KMS-11 (cell line): ENCODE measurements around the gene KRT7.

Experiments
- H2AFZ ChIP-seq: fragments of 200-600 bp; sonication (generic); 2 replicates; pipeline ENCODE4 v1.6.1; 2016; ENCODE audit warnings: antibody characterized with exemption, mixed run types, low read depth
- H3K27ac ChIP-seq: fragments of 200-600 bp; sonication (generic); 2 replicates; pipeline ENCODE4 v1.6.1; 2016; ENCODE audit warnings: mild to moderate bottlenecking, mixed run types
- H3K27me3 ChIP-seq: fragments of 200-600 bp; sonication (generic); 2 replicates; pipeline ENCODE4 v1.6.1; 2017; ENCODE audit warnings: mild to moderate bottlenecking, low read depth, mixed run types, moderate library complexity; ENCODE audit not compliant: insufficient read depth
- H3K36me3 ChIP-seq: fragments of 200-600 bp; sonication (generic); 2 replicates; pipeline ENCODE4 v1.6.1; 2017; ENCODE audit warnings: mild to moderate bottlenecking, mixed run types; ENCODE audit not compliant: insufficient read depth
- H3K4me1 ChIP-seq: fragments of 200-600 bp; sonication (generic); 2 replicates; pipeline ENCODE4 v1.6.1; 2016; ENCODE audit warnings: mild to moderate bottlenecking, low read depth, mixed run types; ENCODE audit not compliant: poor library complexity, severe bottlenecking
- H3K4me2 ChIP-seq: fragments of 200-600 bp; sonication (generic); 2 replicates; pipeline ENCODE4 v1.7.0; 2016; ENCODE audit warnings: mild to moderate bottlenecking, mixed run types
- H3K4me3 ChIP-seq: fragments of 200-600 bp; sonication (generic); IDR thresholded peaks from 2 replicates; pipeline ENCODE4 v1.6.1; 2017; ENCODE audit warnings: low read depth, low read length, mixed read lengths; ENCODE audit not compliant: insufficient read depth
- H3K79me2 ChIP-seq: fragments of 200-600 bp; sonication (generic); 2 replicates; pipeline ENCODE4 v1.6.1; 2016; ENCODE audit warnings: low read depth, mixed run types; ENCODE audit not compliant: insufficient read depth
- H3K9ac ChIP-seq: fragments of 200-600 bp; sonication (generic); 2 replicates; pipeline ENCODE4 v1.6.1; 2016; ENCODE audit warnings: mild to moderate bottlenecking, mixed run types
- H4K20me1 ChIP-seq: fragments of 200-600 bp; sonication (generic); 2 replicates; pipeline ENCODE4 v1.6.1; 2016; ENCODE audit warnings: mild to moderate bottlenecking, mixed run types; ENCODE audit not compliant: insufficient read depth
- TF ChIP-seq, protein P1 (sequence below): fragments of 200-600 bp; sonication (generic); conservative IDR thresholded peaks from 2 replicates; pipeline ENCODE4 v1.6.1; 2017; ENCODE audit warnings: low read depth, mild to moderate bottlenecking, antibody characterized with exemption, low read length, moderate library complexity, mixed read lengths

The KRT7 gene

DNA sequence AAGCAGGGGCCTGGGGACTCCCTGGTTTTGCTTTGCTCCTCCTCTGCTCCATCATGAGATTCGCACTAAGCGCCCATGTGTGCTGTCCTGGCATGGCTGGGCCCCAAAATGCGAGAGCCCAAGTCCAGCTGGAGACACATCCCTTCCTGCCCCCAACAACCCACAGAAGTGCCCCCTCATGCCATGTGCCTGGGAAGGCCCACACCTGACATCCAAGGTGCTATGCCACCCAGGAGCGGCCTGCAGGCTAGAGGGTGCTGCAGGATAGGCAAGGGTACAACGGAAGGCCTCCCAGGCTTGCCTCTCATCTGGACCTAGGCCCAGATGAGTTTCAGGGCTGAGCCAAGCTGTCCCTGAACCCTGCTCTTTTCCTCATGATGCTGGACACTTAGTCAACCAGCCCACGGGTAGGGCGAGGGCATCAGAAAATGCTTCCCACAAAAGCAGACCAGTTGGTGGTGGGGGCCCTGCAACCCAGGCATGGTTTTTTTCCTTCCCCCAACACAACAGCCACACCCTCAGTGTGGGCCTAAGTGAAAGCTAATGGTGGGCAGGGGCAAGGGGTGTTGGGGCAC lies 28.0 kb upstream of the KRT7 start:
- Histone ChIP-seq H3K27me3 (peaks cover 10% of the 10 kb centered on the region; the same call in 1 of the 2 replicates), H3K4me2 (no peak overlapping the region), H2AFZ (no peak overlapping the region), H3K79me2 (no peaks in the 10 kb centered on the region), H3K27ac (no peak overlapping the region), H3K4me3 (no peak overlapping the region), H4K20me1 (no peaks in the 10 kb centered on the region), H3K4me1 (no peaks in the 10 kb centered on the region), H3K36me3 (no peaks in the 10 kb centered on the region), H3K9ac (no peak overlapping the region)
- TF ChIP-seq, protein P1, sequence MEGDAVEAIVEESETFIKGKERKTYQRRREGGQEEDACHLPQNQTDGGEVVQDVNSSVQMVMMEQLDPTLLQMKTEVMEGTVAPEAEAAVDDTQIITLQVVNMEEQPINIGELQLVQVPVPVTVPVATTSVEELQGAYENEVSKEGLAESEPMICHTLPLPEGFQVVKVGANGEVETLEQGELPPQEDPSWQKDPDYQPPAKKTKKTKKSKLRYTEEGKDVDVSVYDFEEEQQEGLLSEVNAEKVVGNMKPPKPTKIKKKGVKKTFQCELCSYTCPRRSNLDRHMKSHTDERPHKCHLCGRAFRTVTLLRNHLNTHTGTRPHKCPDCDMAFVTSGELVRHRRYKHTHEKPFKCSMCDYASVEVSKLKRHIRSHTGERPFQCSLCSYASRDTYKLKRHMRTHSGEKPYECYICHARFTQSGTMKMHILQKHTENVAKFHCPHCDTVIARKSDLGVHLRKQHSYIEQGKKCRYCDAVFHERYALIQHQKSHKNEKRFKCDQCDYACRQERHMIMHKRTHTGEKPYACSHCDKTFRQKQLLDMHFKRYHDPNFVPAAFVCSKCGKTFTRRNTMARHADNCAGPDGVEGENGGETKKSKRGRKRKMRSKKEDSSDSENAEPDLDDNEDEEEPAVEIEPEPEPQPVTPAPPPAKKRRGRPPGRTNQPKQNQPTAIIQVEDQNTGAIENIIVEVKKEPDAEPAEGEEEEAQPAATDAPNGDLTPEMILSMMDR = no peak

DNA sequence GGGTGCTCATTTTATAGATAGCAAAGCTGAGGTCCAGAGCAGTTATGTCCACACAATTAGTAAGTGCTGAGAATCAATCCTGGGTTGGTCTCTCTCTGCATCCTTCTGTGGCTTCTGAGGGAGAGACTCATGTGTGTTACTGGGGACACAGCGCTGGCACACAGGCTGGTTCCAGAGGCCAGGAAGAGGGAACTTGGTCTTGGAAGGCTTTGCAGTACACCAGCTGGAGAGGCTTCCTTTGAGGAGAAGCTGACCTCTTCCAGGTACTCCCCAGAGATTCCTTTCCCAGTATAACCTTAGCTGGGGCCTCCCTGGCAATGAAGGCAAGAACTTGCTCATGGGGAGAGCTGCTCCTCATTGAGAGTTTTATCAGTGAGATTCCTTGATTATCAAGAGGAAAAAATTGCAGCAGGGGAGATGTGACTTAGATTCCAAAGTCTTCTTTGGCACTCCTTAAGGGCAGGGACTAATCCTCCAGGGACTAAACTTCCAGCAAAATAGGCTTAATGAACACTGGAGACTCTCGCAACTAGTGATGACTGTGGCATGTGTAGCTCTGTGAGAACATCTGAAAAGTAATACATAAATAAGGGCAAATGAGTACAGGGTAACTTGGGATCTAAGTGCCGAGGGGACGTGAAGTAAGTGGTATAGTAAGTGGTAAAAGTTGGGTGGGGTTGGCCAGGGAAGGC lies 27.3 kb upstream of the KRT7 start:
- H2AFZ ChIP-seq = no peak overlapping the region
- H4K20me1 ChIP-seq = no peaks in the 10 kb centered on the region
- no peaks in the 10 kb centered on the region for H3K79me2 ChIP-seq
- no peak overlapping the region for H3K4me3 ChIP-seq
- H3K36me3 ChIP-seq = no peaks in the 10 kb centered on the region
- H3K4me1 ChIP-seq = no peaks in the 10 kb centered on the region
- H3K27ac ChIP-seq = no peak overlapping the region
- H3K4me2 ChIP-seq = no peak overlapping the region
- H3K27me3 ChIP-seq = peaks cover 16% of the 10 kb centered on the region; the same call in 1 of the 2 replicates
- no peak overlapping the region for H3K9ac ChIP-seq
- TF ChIP-seq, protein P1 = no peak

DNA sequence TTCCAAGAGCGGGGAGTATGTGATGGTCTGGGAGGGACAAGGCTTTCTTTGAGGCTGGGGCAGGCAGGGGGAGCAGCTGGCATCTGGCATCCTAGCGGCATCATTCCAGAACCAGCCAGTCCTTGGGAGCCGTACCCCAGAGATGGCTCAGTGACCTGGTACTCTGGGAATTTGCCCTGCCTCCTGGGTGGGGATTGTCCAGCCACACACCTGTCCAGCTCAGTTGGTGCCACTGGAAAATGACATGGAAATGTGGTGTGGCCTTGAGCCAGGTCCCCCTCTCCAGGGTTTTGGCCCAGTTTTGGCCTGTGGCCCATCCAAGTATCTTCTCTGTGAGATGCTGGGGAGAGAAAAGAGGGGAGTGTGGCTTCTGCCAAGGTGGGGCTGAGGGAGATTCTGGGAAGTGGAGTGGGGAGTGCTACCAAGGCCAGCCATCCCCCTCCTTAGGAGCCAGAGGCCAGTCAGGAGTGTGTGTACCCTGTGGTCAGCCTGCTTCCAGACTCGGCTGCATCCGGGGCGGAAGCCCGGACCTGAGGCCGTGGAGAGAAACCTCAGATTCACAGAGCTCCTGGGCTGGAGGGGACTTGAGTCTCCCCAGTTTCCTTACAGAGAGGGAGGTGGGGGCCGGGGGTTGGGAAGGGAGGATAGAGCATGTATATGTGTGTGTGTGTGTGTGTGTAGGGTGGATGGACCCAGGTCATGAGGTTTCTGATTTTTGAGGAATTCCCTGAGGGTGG lies 26.6 kb upstream of the KRT7 start:
- TF ChIP-seq, protein P1 = no peak
- no peaks in the 10 kb centered on the region for H3K4me1 ChIP-seq
- H3K27ac ChIP-seq = no peak overlapping the region
- no peaks in the 10 kb centered on the region for H4K20me1 ChIP-seq
- H3K9ac ChIP-seq = no peak overlapping the region
- H3K36me3 ChIP-seq = no peaks in the 10 kb centered on the region
- peaks cover 16% of the 10 kb centered on the region; the same call in 1 of the 2 replicates for H3K27me3 ChIP-seq
- H3K4me3 ChIP-seq = no peak overlapping the region
- H2AFZ ChIP-seq = no peak overlapping the region
- H3K4me2 ChIP-seq = no peak overlapping the region
- no peaks in the 10 kb centered on the region for H3K79me2 ChIP-seq

DNA sequence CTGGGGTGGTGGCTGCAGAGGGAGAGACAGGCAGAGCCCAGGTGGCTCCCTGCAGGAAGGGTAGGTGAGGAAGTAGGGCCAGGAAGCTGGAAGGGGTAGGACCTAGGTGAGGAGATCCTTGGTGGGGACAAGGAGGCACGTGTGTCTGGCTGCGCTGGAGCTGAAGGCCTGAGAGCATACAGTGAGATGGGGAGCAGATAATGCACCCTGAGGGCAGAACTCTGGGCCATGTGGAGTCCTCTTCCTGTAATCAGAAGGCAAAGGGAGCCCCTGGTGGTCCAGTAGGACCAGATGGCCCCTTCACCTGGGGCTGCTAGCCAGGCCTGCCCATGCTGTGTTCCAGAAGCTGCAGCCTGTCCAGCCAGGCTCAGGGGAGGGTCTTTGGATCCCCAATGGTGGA lies 25.9 kb upstream of the KRT7 start:
- no peaks in the 10 kb centered on the region for H3K79me2 ChIP-seq
- no peak overlapping the region for H3K27ac ChIP-seq
- no peaks in the 10 kb centered on the region for H3K4me1 ChIP-seq
- TF ChIP-seq, protein P1 = no peak
- H3K9ac ChIP-seq = no peak overlapping the region
- H3K36me3 ChIP-seq = no peaks in the 10 kb centered on the region
- H3K27me3 ChIP-seq = peaks cover 16% of the 10 kb centered on the region; the same call in 1 of the 2 replicates
- no peaks in the 10 kb centered on the region for H4K20me1 ChIP-seq
- H3K4me2 ChIP-seq = no peak overlapping the region
- H2AFZ ChIP-seq = no peak overlapping the region
- no peak overlapping the region for H3K4me3 ChIP-seq
